ENCODE measurements around the gene RUNX3.

RUNX3 gene

GRCh38 chr1:24919791-24920532 lies 10.1 kb downstream of the RUNX3 start:
- 100% methylated on average over 2 of the region's 16 CpGs for WGBS (ENCODE audit: insufficient coverage, insufficient read length)
- Histone ChIP-seq H3K36me3 (ENCODE audit: control insufficient read depth, insufficient read depth, low read length) (no peaks in the 10 kb centered on the region; the same call in 1 of the 2 replicates), H3K4me1 (ENCODE audit: control insufficient read depth, insufficient read depth, low read length) (0 out of 2 replicates have a peak, but pooled peaks cover 3% of the 10 kb centered on the region), H3K9me3 (ENCODE audit: control insufficient read depth, insufficient read depth, low read length) (no peaks in the 10 kb centered on the region), H3K27me3 (ENCODE audit: control insufficient read depth, insufficient read depth, low read length) (peaks cover 3% of the 10 kb centered on the region; the same call in 1 of the 2 replicates), H3K27ac (ENCODE audit: low read length) (no peak overlapping the region), H3K4me3 (ENCODE audit: low read length) (no peak overlapping the region)
- no peak for DNase-seq (ENCODE audit: low read depth, low spot score)

DNA sequence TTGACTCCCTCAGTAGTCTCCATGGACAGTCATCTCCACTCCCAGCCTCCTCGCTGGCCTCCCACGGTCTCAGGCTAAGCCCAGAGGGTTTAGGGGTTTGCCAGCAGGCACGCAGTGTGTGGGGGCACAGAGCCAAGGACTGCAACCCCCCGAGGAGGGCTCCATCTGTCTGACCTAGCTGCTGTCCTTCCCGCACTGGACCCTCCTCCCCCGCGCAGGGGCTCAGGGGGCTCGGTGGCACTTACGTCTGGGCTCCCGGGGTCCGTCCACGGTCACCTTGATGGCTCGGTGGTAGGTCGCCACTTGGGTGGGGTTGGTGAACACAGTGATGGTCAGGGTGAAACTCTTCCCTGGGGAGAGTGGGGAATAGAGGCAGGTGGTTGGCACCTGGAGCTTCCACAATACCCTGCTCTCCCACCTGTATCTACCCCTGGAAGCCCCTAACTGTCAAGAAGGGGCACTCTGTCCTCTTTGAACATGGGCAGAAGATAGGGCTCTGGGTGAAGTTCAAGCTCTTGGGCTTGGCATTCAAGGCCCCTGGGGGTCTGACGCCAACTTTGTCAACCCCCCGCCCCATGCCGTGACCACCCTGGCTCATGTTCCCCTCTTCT lies 11.0 kb downstream of the RUNX3 start:
- DNase-seq (ENCODE audit: low read depth, low spot score): no peak
- Histone ChIP-seq H3K27me3 (ENCODE audit: control insufficient read depth, insufficient read depth, low read length) (no peaks in the 10 kb centered on the region), H3K4me1 (ENCODE audit: control insufficient read depth, insufficient read depth, low read length) (0 out of 2 replicates have a peak, but pooled peaks cover 3% of the 10 kb centered on the region), H3K9me3 (ENCODE audit: control insufficient read depth, insufficient read depth, low read length) (no peaks in the 10 kb centered on the region), H3K36me3 (ENCODE audit: control insufficient read depth, insufficient read depth, low read length) (no peaks in the 10 kb centered on the region; the same call in 1 of the 2 replicates), H3K27ac (ENCODE audit: low read length) (no peak overlapping the region), H3K4me3 (ENCODE audit: low read length) (no peak overlapping the region)
- no CpG with 5 or more reads among the region's 17 CpGs for WGBS (ENCODE audit: insufficient coverage, insufficient read length)

DNA sequence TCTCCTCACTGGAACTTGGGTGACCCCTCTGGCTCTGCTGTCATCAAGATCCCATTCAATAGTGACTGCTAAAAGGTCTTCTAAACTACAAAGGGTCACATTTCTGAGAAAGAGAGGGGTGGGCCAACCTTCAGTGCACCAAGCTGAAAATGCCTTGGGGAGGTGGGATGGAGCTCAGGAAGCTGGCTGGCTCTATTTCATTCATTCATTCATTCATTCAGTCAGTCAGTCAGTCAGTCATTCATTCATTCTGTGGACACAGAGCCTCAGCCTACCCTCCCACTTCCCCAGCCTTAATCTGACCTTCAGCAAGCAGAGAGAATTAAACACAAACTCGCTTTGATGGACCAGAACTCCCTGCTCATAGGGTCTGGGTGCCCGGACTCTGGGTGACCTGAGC lies 11.7 kb downstream of the RUNX3 start:
- H3K36me3 ChIP-seq (ENCODE audit: control insufficient read depth, insufficient read depth, low read length): no peaks in the 10 kb centered on the region; the same call in 1 of the 2 replicates
- H3K27me3 ChIP-seq (ENCODE audit: control insufficient read depth, insufficient read depth, low read length): no peaks in the 10 kb centered on the region
- H3K4me1 ChIP-seq (ENCODE audit: control insufficient read depth, insufficient read depth, low read length): 0 out of 2 replicates have a peak, but pooled peaks cover 3% of the 10 kb centered on the region
- DNase-seq (ENCODE audit: low read depth, low spot score): no peak
- WGBS (ENCODE audit: insufficient coverage, insufficient read length): no CpG with 5 or more reads among the region's 2 CpGs
- H3K4me3 ChIP-seq (ENCODE audit: low read length): no peak overlapping the region
- no peak overlapping the region for H3K27ac ChIP-seq (ENCODE audit: low read length)
- no peaks in the 10 kb centered on the region for H3K9me3 ChIP-seq (ENCODE audit: control insufficient read depth, insufficient read depth, low read length)

DNA sequence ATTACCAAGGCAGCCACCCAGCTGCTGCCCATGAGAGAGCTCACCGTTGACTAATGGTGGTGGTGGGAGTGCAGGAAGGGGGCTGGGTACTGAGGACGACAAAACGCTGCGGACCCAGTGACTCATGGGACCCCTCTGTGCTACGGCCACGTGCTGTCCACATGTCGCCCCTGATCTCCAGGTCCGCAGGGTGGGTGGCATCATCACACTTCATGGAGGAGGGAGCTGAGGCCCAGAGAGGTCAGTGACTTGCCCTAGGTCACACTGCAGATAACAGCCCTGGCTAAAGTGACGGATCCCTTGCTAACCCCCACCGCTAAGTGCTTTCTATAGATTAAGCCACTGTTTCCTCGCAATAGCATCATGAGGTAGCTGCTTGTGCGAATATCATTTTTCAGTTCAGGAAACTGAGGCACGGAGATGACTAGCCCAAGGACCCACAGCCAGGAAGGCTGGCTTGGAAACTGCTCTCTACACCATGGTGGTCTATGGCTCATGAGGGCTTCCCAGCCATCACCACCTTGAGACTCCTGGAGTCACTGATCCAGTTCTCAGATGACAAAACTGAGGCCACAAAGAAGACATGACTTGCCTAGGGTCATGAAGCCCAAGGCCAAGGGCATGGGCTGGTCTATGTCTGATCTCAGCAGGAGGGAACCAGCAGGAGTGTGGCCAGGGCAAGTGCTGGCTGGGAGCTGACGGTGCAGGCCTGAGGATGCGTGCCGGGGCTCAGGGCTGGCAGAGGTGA lies 12.6 kb downstream of the RUNX3 start:
- H3K9me3 ChIP-seq (ENCODE audit: control insufficient read depth, insufficient read depth, low read length): no peaks in the 10 kb centered on the region
- H3K4me1 ChIP-seq (ENCODE audit: control insufficient read depth, insufficient read depth, low read length): 0 out of 2 replicates have a peak, but pooled peaks cover 3% of the 10 kb centered on the region
- H3K27me3 ChIP-seq (ENCODE audit: control insufficient read depth, insufficient read depth, low read length): no peaks in the 10 kb centered on the region
- no CpG with 5 or more reads among the region's 16 CpGs for WGBS (ENCODE audit: insufficient coverage, insufficient read length)
- no peak overlapping the region for H3K27ac ChIP-seq (ENCODE audit: low read length)
- DNase-seq (ENCODE audit: low read depth, low spot score): no peak
- no peaks in the 10 kb centered on the region; the same call in 1 of the 2 replicates for H3K36me3 ChIP-seq (ENCODE audit: control insufficient read depth, insufficient read depth, low read length)
- H3K4me3 ChIP-seq (ENCODE audit: low read length): no peak overlapping the region

DNA sequence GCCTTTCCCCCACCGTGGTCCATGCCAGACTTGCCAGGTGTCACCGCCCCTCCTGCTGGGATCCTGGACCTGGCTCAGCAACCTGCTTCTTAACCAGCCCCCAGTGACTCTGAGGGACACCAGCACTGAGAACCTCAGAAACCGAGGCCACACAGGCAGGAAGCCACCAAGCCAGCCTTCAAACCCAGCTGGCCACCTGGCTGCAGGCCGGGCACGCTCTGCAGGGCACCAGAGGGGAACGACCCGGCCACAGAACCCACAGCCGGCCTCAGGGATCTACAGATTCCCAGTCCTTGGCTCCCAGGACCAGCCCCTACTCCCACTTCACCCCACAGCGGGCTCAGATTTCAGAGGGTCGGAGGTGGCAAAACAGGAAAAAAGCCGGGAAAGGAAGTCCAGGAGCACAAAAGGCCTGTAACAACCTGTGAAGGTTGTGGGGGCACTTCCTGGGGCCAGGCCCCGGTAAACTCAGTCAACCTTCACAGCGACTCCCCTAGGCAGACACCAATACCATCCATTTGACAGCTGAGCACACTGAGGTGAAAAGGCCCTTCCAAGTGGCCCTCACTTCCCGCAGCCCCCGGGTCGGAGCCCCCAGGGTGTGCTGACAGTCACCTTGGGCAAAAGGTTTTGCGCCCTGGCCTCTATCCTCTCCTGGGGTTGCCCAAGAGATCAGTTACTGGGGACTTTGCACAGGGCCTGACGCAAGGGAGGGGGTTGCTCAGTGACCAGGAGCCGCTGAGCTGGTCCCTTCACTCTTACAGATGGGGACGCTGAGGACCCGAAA lies 14.1 kb downstream of the RUNX3 start:
- Histone ChIP-seq H3K4me3 (ENCODE audit: low read length) (no peak overlapping the region), H3K9me3 (ENCODE audit: control insufficient read depth, insufficient read depth, low read length) (no peaks in the 10 kb centered on the region), H3K27me3 (ENCODE audit: control insufficient read depth, insufficient read depth, low read length) (no peaks in the 10 kb centered on the region), H3K36me3 (ENCODE audit: control insufficient read depth, insufficient read depth, low read length) (no peaks in the 10 kb centered on the region; the same call in 1 of the 2 replicates), H3K4me1 (ENCODE audit: control insufficient read depth, insufficient read depth, low read length) (0 out of 2 replicates have a peak, but pooled peaks cover 3% of the 10 kb centered on the region), H3K27ac (ENCODE audit: low read length) (no peak overlapping the region)
- WGBS (ENCODE audit: insufficient coverage, insufficient read length): no CpG with 5 or more reads among the region's 21 CpGs
- no peak for DNase-seq (ENCODE audit: low read depth, low spot score)

DNA sequence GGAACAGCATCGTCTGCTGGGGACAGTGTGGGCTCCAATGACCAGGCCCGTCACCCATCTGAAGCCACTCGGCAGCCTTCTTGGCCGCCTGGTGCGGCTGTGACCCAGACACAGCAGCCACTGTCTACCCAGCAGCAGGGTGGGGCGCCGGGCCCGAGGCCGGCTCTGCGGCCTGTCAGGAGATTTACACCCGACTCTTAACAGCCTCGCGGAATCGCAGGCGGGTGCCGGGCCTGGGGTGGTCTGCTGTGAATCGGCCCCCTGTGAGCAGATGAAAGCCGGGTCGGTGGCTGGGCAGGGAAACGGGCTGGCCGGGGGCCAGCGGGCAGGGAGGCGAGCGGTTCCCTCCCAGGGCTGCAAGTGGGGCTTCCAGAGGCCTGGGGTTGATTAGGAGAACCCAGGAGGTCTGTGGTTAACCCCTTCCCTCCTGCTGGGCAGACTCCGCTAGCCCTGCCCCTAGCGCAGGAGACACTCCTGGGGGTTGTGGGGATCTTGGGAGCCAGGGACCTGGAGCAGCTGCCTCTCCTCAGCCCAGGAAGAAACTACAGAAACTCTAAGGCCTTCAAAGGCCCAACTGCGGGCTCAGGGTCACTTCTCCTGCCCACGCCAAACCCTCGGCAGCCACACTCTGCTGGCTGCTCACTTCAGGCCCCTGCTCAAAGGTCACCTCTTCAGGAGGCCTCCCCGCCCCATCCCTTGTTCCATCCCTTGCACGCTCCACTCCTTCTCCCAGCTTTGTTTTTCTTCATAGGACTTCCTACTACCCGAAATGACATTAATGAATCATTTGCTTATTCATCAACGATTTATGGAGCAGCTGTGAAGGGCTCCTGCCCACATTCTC lies 15.6 kb downstream of the RUNX3 start:
- WGBS (ENCODE audit: insufficient coverage, insufficient read length): no CpG with 5 or more reads among the region's 33 CpGs
- no peak overlapping the region for H3K27ac ChIP-seq (ENCODE audit: low read length)

GRCh38 chr1:24913616-24914225 lies 16.4 kb downstream of the RUNX3 start:
- Histone ChIP-seq H3K27ac (ENCODE audit: low read length) (no peak overlapping the region), H3K36me3 (ENCODE audit: control insufficient read depth, insufficient read depth, low read length) (no peaks in the 10 kb centered on the region; the same call in 1 of the 2 replicates), H3K4me3 (ENCODE audit: low read length) (no peak overlapping the region), H3K4me1 (ENCODE audit: control insufficient read depth, insufficient read depth, low read length) (0 out of 2 replicates have a peak, but pooled peaks cover 4% of the 10 kb centered on the region), H3K9me3 (ENCODE audit: control insufficient read depth, insufficient read depth, low read length) (no peaks in the 10 kb centered on the region), H3K27me3 (ENCODE audit: control insufficient read depth, insufficient read depth, low read length) (no peaks in the 10 kb centered on the region)
- no CpG with 5 or more reads among the region's 10 CpGs for WGBS (ENCODE audit: insufficient coverage, insufficient read length)
- DNase-seq (ENCODE audit: low read depth, low spot score): no peak

More for the DNA sequence above, 15.6 kb downstream of the RUNX3 start:
- 0 out of 2 replicates have a peak, but pooled peaks cover 4% of the 10 kb centered on the region for H3K4me1 ChIP-seq (ENCODE audit: control insufficient read depth, insufficient read depth, low read length)
- no peak for DNase-seq (ENCODE audit: low read depth, low spot score)
- H3K36me3 ChIP-seq (ENCODE audit: control insufficient read depth, insufficient read depth, low read length): no peaks in the 10 kb centered on the region; the same call in 1 of the 2 replicates
- no peaks in the 10 kb centered on the region for H3K27me3 ChIP-seq (ENCODE audit: control insufficient read depth, insufficient read depth, low read length)
- H3K4me3 ChIP-seq (ENCODE audit: low read length): no peak overlapping the region
- H3K9me3 ChIP-seq (ENCODE audit: control insufficient read depth, insufficient read depth, low read length): no peaks in the 10 kb centered on the region

DNA sequence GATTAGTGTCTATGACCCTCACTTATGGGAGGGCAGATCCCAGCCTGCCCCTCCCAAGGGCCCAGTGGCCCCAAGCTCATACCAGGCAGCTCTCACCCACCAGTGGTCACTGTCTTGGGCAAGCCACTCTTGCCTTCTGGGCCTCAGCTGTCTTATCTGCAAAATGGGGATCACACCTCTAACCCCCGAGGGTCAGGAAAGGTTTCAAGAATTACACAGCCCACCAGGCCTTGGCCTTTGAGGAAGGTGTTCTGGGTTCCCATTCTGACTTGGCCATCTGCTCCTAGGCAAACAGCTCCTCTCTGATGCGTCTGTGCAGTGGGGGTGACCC lies 16.8 kb downstream of the RUNX3 start:
- no CpG with 5 or more reads among the region's 2 CpGs for WGBS (ENCODE audit: insufficient coverage, insufficient read length)
- no peak overlapping the region for H3K27ac ChIP-seq (ENCODE audit: low read length)
- H3K9me3 ChIP-seq (ENCODE audit: control insufficient read depth, insufficient read depth, low read length): no peaks in the 10 kb centered on the region
- H3K27me3 ChIP-seq (ENCODE audit: control insufficient read depth, insufficient read depth, low read length): no peaks in the 10 kb centered on the region
- no peak for DNase-seq (ENCODE audit: low read depth, low spot score)
- H3K4me1 ChIP-seq (ENCODE audit: control insufficient read depth, insufficient read depth, low read length): 0 out of 2 replicates have a peak, but pooled peaks cover 4% of the 10 kb centered on the region
- no peak overlapping the region for H3K4me3 ChIP-seq (ENCODE audit: low read length)
- H3K36me3 ChIP-seq (ENCODE audit: control insufficient read depth, insufficient read depth, low read length): no peaks in the 10 kb centered on the region

All from iPS DF 6.9 (cell line).